Spleen (tissue), 11 donors: Measurements from ENCODE around the gene CAMTA1. TPM values are rescaled to one million over a fixed set of nuclear protein-coding genes. Genes with fewer than 3 reads are reported as not detected.

Experiments used
- DNase-seq: peaks from one replicate; pipeline ENCODE4 v3.0.0-alpha.2; 2020
- H3K27ac ChIP-seq, 8 donors: fragments of 200-600 bp; sonication (generic) in 7 of 8; 1 replicate in 4 of 8; 2 replicates in 4 of 8; pipeline versions ENCODE4 v1.5.0 to v1.8.0; 2016 to 2021; ENCODE audit warnings: inconsistent platforms in 4 of 8, mild to moderate bottlenecking in 4 of 8, moderate library complexity in 1 of 8
- H3K27me3 ChIP-seq, 7 donors: fragments of 200-600 bp; sonication (generic) in 6 of 7; replicated peaks in 1 of 7; 1 replicate in 4 of 7; 2 replicates in 3 of 7; pipeline versions ENCODE4 v1.5.0 to v1.8.0; 2016 to 2021; ENCODE audit warnings: inconsistent platforms in 3 of 7, mild to moderate bottlenecking in 1 of 7
- H3K36me3 ChIP-seq, 6 donors: fragments of 200-600 bp; sonication (generic) in 5 of 6; 1 replicate in 4 of 6; 2 replicates in 2 of 6; pipeline versions ENCODE4 v1.5.0 to v1.8.0; 2016 to 2021; ENCODE audit warnings: inconsistent platforms in 2 of 6
- H3K4me1 ChIP-seq, 6 donors: fragments of 200-600 bp; sonication (generic) in 5 of 6; 1 replicate in 3 of 6; 2 replicates in 3 of 6; pipeline versions ENCODE4 v1.5.0 to v1.8.0; 2016 to 2021; ENCODE audit warnings: inconsistent platforms in 3 of 6
- H3K4me3 ChIP-seq, 8 donors: fragments of 200-600 bp; sonication (generic) in 7 of 8; 1 replicate in 4 of 8; 2 replicates in 4 of 8; pipeline versions ENCODE4 v1.5.0 to v1.8.0; 2016 to 2021; ENCODE audit warnings: inconsistent platforms in 4 of 8, mild to moderate bottlenecking in 4 of 8, moderate library complexity in 2 of 8
- H3K9me3 ChIP-seq, 8 donors: fragments of 200-600 bp; sonication (generic) in 7 of 8; 1 replicate in 4 of 8; 2 replicates in 4 of 8; pipeline versions ENCODE4 v1.5.0 to v1.8.0; 2016 to 2021; ENCODE audit warnings: inconsistent platforms in 4 of 8
- CTCF ChIP-seq, 11 experiments: fragments of 200-600 bp in 7 of 11; fragments of 450-650 bp in 4 of 11; sonication (generic) in 4 of 11; IDR thresholded peaks in 8 of 11; conservative IDR thresholded peaks in 3 of 11; 1 replicate in 7 of 11; 2 replicates in 4 of 11; pipeline versions ENCODE4 v1.4.0 to v1.8.0; 2016 to 2021; ENCODE audit warnings: antibody characterized with exemption in 11 of 11, inconsistent platforms in 4 of 11, mild to moderate bottlenecking in 1 of 11
- POLR2A ChIP-seq, 3 donors: fragments of 450-650 bp; IDR thresholded peaks; one replicate each; pipeline ENCODE4 v1.5.1; 2017; ENCODE audit warnings: antibody characterized with exemption in 3 of 3, mild to moderate bottlenecking in 1 of 3
- POLR2AphosphoS5 ChIP-seq, 3 donors: sonication (generic); formaldehyde crosslinking; IDR thresholded peaks; one replicate each; pipeline ENCODE4 v1.5.1; 2017; ENCODE audit warnings: antibody characterized with exemption in 3 of 3
- WGBS, 5 donors: extraction: QIAGEN DNeasy Blood & Tissue Kit in 3 of 5; methylation state at CpG; one replicate each; pipeline versions ENCODE4 v1.1.5 to v1.1.7; 2013 to 2018; 5-methylcytosine and 5-hydroxymethylcytosine counted together
- intact Hi-C: fragments of 100-400 bp; cut with DNase I; formaldehyde crosslinking; loops from one replicate; pipeline ENCODE4 v1.15.0; 2023; ENCODE audit warnings: low total_unique reads
- polyA plus RNA-seq, 3 donors: library from polyadenylated mRNA; stranded (reverse); fragments of 200-250 nt; gene quantifications; one replicate each; pipeline ENCODE4 v1.2.1, GENCODE V29; 2013
- total RNA-seq, 7 donors: library from RNA; depleted of rRNA in 3 of 7; stranded (reverse); fragments of >200 nt in 3 of 7; fragmentation: NEBNext Ultra II Directional in 4 of 7; extraction: Animal tissue kit (Norgen Biotek cat#: 25700) in 4 of 7; gene quantifications; one replicate each; pipeline versions ENCODE4 v1.1.0 to v1.2.1, GENCODE V29; 2016 to 2021
- donor health status: healthy with polysubstance abuse.
- donor health status: DM: no; HTN: no; CAD: no; lungs with moderate emphysema.
- donor health status: DM: no; HTN: no; CAD: no.
- donor health status: Bipolar disorder and iron deficiency.
- donor health status: healthy.
- donor health status: DM: no; HTN: no; CAD: no.
- donor health status: DM: yes; HTN: yes; CAD: no.

CAMTA1 gene
- total and polyA plus RNA-seq, 10 donors = 53.0 to 106 (median 77.3) TPM

GRCh38 chr1:7424352-7424890 lies 639.2 kb downstream of the CAMTA1 start:
- TF ChIP-seq POLR2AphosphoS5 (IDR thresholded peaks at IDR 0.05) (no peak), CTCF (IDR thresholded peaks at IDR 0.05 in 8 of 11, conservative IDR thresholded peaks at IDR 0.05 in 3 of 11) (no peak), POLR2A (IDR thresholded peaks at IDR 0.05) (no peak)
- Histone ChIP-seq H3K4me1 (peaks cover 0 to 21% (median 11%) of the 10 kb centered on the region in 6 donors), H3K27ac (no peak overlapping the region), H3K9me3 (no peaks in the 10 kb centered on the region), H3K27me3 (peaks cover 0 to 10% (median 0%) of the 10 kb centered on the region in 7 donors), H3K4me3 (no peak overlapping the region), H3K36me3 (no peaks in the 10 kb centered on the region)
- intact Hi-C loops = no loop called here
- DNase-seq = peak; percentile 24
- 79 to 83% (median 80%) methylated on average over 9 of the region's 9 CpGs for WGBS, 5 donors

GRCh38 chr1:7425229-7425628 lies 640.0 kb downstream of the CAMTA1 start:
- Histone ChIP-seq H3K4me1 (peaks cover 0 to 21% (median 11%) of the 10 kb centered on the region in 6 donors), H3K9me3 (no peaks in the 10 kb centered on the region), H3K4me3 (no peak overlapping the region), H3K36me3 (no peaks in the 10 kb centered on the region), H3K27me3 (peaks cover 0 to 6% (median 0%) of the 10 kb centered on the region in 7 donors), H3K27ac (no peak overlapping the region)
- intact Hi-C loops = no loop called here
- WGBS, 5 donors = 85 to 92% (median 89%) methylated on average over 1 to 6 of the region's 6 CpGs
- DNase-seq = peak; percentile 45
- TF ChIP-seq POLR2AphosphoS5 (IDR thresholded peaks at IDR 0.05) (no peak), POLR2A (IDR thresholded peaks at IDR 0.05) (no peak), CTCF (IDR thresholded peaks at IDR 0.05 in 8 of 11, conservative IDR thresholded peaks at IDR 0.05 in 3 of 11) (no peak)

GRCh38 chr1:7425771-7426170 lies 640.5 kb downstream of the CAMTA1 start:
- TF ChIP-seq CTCF (IDR thresholded peaks at IDR 0.05 in 8 of 11, conservative IDR thresholded peaks at IDR 0.05 in 3 of 11) (no peak), POLR2AphosphoS5 (IDR thresholded peaks at IDR 0.05) (no peak), POLR2A (IDR thresholded peaks at IDR 0.05) (no peak)
- DNase-seq = peak; percentile 49
- 73 to 100% (median 87%) methylated on average over 3 of the region's 3 CpGs for WGBS, 5 donors
- Histone ChIP-seq H3K27me3 (peaks cover 0 to under 1% (median 0%) of the 10 kb centered on the region in 7 donors), H3K4me3 (no peak overlapping the region), H3K9me3 (no peaks in the 10 kb centered on the region), H3K27ac (no peak overlapping the region), H3K4me1 (peaks cover 0 to 21% (median 11%) of the 10 kb centered on the region in 6 donors), H3K36me3 (no peaks in the 10 kb centered on the region)
- intact Hi-C loops = no loop called here

- Histone ChIP-seq H3K27me3 (no peaks in the 10 kb centered on the region), H3K36me3 (no peaks in the 10 kb centered on the region), H3K27ac (peak overlapping the region in 6 of 8 donors; percentile 41 to 75 (median 72)), H3K4me1 (peaks cover 0 to 21% (median 11%) of the 10 kb centered on the region in 6 donors), H3K4me3 (no peak overlapping the region), H3K9me3 (no peaks in the 10 kb centered on the region)
- WGBS, 5 donors = 73 to 85% (median 81%) methylated on average over 17 of the region's 17 CpGs
- peak; percentile 11 for DNase-seq
- TF ChIP-seq POLR2AphosphoS5 (IDR thresholded peaks at IDR 0.05) = no peak
- no peak for TF ChIP-seq POLR2A (IDR thresholded peaks at IDR 0.05)
- intact Hi-C loops = no loop called here
Observed at GRCh38 chr1:7426780-7427604, 641.7 kb downstream of the CAMTA1 start.
